CD8-positive, alpha-beta memory T cell (primary cell): ENCODE data around the gene SPC24. TPM values are rescaled to one million over a fixed set of nuclear protein-coding genes. Genes with fewer than 3 reads are reported as not detected.
"Not testable (repeated sequence)": the region's sequence is repeated elsewhere in the genome, so short reads cannot be mapped to it uniquely, and the experiment has no call there.

Source experiments
- CTCF ChIA-PET: fragments of 350-600 bp; sonication (Branson Sonifier 250); formaldehyde crosslinking; loops from one replicate; lab custom pipeline; 2021; ENCODE audit warnings: antibody characterized with exemption; lab: Charles Lee
- POLR2A ChIA-PET: fragments of 350-600 bp; sonication (Branson Sonifier 250); formaldehyde crosslinking; loops from one replicate; lab custom pipeline; 2021; ENCODE audit warnings: antibody characterized with exemption; lab: Charles Lee
- DNase-seq, 5 donors: peaks; one replicate each; pipeline versions ENCODE4 v3.0.0 to v3.0.0-alpha.2; 2020 to 2022; ENCODE audit warnings: mixed read lengths in 1 of 5
- H3K27ac ChIP-seq: one replicate; pipeline ENCODE4 v1.7.0; 2013; ENCODE audit warnings: low read depth, mild to moderate bottlenecking, low read length, moderate library complexity
- H3K27me3 ChIP-seq: 2 replicates; pipeline ENCODE4 v1.7.0; 2013; ENCODE audit warnings: low read length, mild to moderate bottlenecking; ENCODE audit not compliant: insufficient read depth, poor library complexity, severe bottlenecking
- H3K36me3 ChIP-seq: 2 replicates; pipeline ENCODE4 v1.7.0; 2013; ENCODE audit warnings: mild to moderate bottlenecking, low read length, moderate library complexity; ENCODE audit not compliant: insufficient read depth
- H3K4me1 ChIP-seq: 2 replicates; pipeline ENCODE4 v1.7.0; 2013; ENCODE audit warnings: mild to moderate bottlenecking, low read length, moderate library complexity; ENCODE audit not compliant: insufficient read depth
- H3K4me3 ChIP-seq: 2 replicates; pipeline ENCODE4 v1.7.0; 2013; ENCODE audit warnings: mild to moderate bottlenecking, low read length
- H3K9me3 ChIP-seq: 2 replicates; pipeline ENCODE4 v1.7.0; 2013; ENCODE audit warnings: mild to moderate bottlenecking, low read length
- H3K27ac Mint-ChIP-seq, 8 donors: one replicate each; pipeline ENCODE4 v1.8.0; 2020 to 2021; ENCODE audit warnings: mixed read lengths in 8 of 8, mild to moderate bottlenecking in 6 of 8, inconsistent platforms in 3 of 8, moderate library complexity in 3 of 8
- H3K27me3 Mint-ChIP-seq, 2 donors: one replicate each; pipeline ENCODE4 v1.8.0; 2020 to 2021; ENCODE audit warnings: mixed read lengths in 2 of 2, mild to moderate bottlenecking in 1 of 2, moderate library complexity in 1 of 2
- H3K36me3 Mint-ChIP-seq, 3 donors: one replicate each; pipeline ENCODE4 v1.8.0; 2020 to 2021; ENCODE audit warnings: mixed read lengths in 3 of 3, inconsistent platforms in 1 of 3, mild to moderate bottlenecking in 1 of 3
- H3K4me1 Mint-ChIP-seq, 3 donors: one replicate each; pipeline ENCODE4 v1.8.0; 2020 to 2021; ENCODE audit warnings: mixed read lengths in 3 of 3, inconsistent platforms in 1 of 3, mild to moderate bottlenecking in 1 of 3
- H3K4me3 Mint-ChIP-seq, 7 donors: one replicate each; pipeline ENCODE4 v1.8.0; 2020 to 2021; ENCODE audit warnings: mixed read lengths in 7 of 7, mild to moderate bottlenecking in 6 of 7, moderate library complexity in 4 of 7, inconsistent platforms in 2 of 7
- H3K9me3 Mint-ChIP-seq, 5 donors: one replicate each; pipeline ENCODE4 v1.8.0; 2020 to 2022; ENCODE audit warnings: mixed read lengths in 5 of 5, mild to moderate bottlenecking in 3 of 5, moderate library complexity in 2 of 5, inconsistent platforms in 1 of 5
- polyA plus RNA-seq: library from polyadenylated mRNA; unstranded; fragments of 300-500 nt; fragmentation: Illumina TruSeq; gene quantifications from one replicate; pipeline ENCODE4 v1.2.3, GENCODE V29; 2021
- total RNA-seq, 2 experiments: library from RNA; stranded (reverse); gene quantifications; one replicate each; pipeline ENCODE4 v1.2.3, GENCODE V29; 2021

Gene SPC24
- total and polyA plus RNA-seq, 3 experiments from 2014 or later = 35.3 to 37.2 TPM; not detected in 1

GRCh38 chr19:11125994-11126685 lies 29.4 kb downstream of the SPC24 start:
- POLR2A ChIA-PET = interaction anchor here (0.6 to 0.8 kb wide), 5 partner anchors 30 to 163 kb away, joined by 3 read pairs; no protein-coding TSS in a partner anchor
- Mint-ChIP-seq H3K27me3 (no peaks in the 10 kb centered on the region), H3K27ac (peak overlapping the region in 5 of 8 donors; percentile 31 to 54 (median 47)), H3K36me3 (peaks cover 3 to 39% (median 11%) of the 10 kb centered on the region in 3 donors), H3K4me3 (no peak overlapping the region), H3K9me3 (no peaks in the 10 kb centered on the region), H3K4me1 (peaks cover 0 to 4% (median 1%) of the 10 kb centered on the region in 3 donors)
- peak; percentile 53 to 84 (median 64) for DNase-seq
- Histone ChIP-seq H3K27ac (no peak overlapping the region), H3K4me1 (peaks cover 3% of the 10 kb centered on the region), H3K36me3 (peaks cover 23% of the 10 kb centered on the region), H3K9me3 (no peaks in the 10 kb centered on the region), H3K4me3 (no peak overlapping the region), H3K27me3 (no peaks in the 10 kb centered on the region)
- CTCF ChIA-PET = interaction anchor here (0.6 to 4.2 kb wide), 24 partner anchors 10 to 357 kb away, joined by 3 to 55 read pairs (median 4); partner anchors contain the start of genes LDLR and SPC24

DNA sequence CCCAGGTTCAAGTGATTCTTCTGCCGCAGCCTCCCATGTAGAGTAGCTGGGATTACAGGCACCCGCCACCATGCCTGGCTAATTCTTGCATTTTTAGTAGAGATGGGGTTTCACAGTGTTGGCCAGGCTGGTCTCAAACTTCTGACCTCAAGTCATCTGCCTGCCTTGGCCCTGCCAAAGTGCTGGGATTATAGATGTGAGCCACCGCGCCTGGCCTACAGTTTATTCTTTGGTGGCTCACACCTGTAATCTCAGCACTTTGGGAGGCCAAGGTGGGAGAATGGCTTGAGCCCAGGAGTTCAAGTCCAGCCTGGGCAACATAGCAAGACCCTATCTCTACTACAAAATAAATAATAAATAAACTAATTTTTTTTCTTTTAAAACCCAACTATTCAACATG lies 31.4 kb downstream of the SPC24 start:
- H3K4me3 ChIP-seq, H3K27me3 ChIP-seq, H3K27ac Mint-ChIP-seq, H3K9me3 Mint-ChIP-seq, H3K4me3 Mint-ChIP-seq, H3K27me3 Mint-ChIP-seq, H3K9me3 ChIP-seq, H3K4me1 Mint-ChIP-seq, DNase-seq, H3K4me1 ChIP-seq, POLR2A ChIA-PET, H3K27ac ChIP-seq: not testable (repeated sequence)
- H3K36me3 Mint-ChIP-seq = peaks cover 3 to 40% (median 17%) of the 10 kb centered on the region in 3 donors
- CTCF ChIA-PET = interaction anchor here (1.2 to 4.2 kb wide), 3 partner anchors 8 to 90 kb away, joined by 5 to 55 read pairs (median 15); no protein-coding TSS in a partner anchor
- H3K36me3 ChIP-seq = peaks cover 33% of the 10 kb centered on the region

DNA sequence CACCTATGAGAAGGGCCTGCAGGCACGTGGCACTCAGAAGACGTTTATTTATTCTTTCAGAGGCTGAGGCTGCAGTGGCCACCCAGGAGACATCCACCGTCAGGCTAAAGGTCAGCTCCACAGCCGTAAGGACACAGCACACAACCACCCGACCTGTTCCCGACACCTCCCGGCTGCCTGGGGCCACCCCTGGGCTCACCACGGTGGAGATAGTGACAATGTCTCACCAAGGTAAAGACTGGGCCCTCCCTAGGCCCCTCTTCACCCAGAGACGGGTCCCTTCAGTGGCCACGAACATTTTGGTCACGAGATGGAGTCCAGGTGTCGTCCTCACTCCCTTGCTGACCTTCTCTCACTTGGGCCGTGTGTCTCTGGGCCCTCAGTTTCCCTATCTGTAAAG lies 32.5 kb downstream of the SPC24 start:
- peaks cover 3 to 46% (median 18%) of the 10 kb centered on the region in 3 donors for H3K36me3 Mint-ChIP-seq
- Histone ChIP-seq H3K4me3 (no peak overlapping the region), H3K27me3 (no peaks in the 10 kb centered on the region), H3K4me1 (peaks cover 3% of the 10 kb centered on the region), H3K36me3 (peaks cover 30% of the 10 kb centered on the region), H3K9me3 (no peaks in the 10 kb centered on the region), H3K27ac (no peak overlapping the region)
- H3K4me1 Mint-ChIP-seq = peaks cover 0 to 4% (median 1%) of the 10 kb centered on the region in 3 donors
- no peaks in the 10 kb centered on the region for H3K9me3 Mint-ChIP-seq
- ChIA-PET CTCF (interaction anchor here (0.8 kb wide), 1 partner anchor 87 kb away, joined by 4 read pairs; no protein-coding TSS in a partner anchor), POLR2A (no interaction called here)
- H3K27me3 Mint-ChIP-seq = no peaks in the 10 kb centered on the region
- no peak for DNase-seq
- peak overlapping the region in 1 of 8 donors; percentile 33 for H3K27ac Mint-ChIP-seq
- peak overlapping the region in 1 of 7 donors; percentile 48 for H3K4me3 Mint-ChIP-seq

DNA sequence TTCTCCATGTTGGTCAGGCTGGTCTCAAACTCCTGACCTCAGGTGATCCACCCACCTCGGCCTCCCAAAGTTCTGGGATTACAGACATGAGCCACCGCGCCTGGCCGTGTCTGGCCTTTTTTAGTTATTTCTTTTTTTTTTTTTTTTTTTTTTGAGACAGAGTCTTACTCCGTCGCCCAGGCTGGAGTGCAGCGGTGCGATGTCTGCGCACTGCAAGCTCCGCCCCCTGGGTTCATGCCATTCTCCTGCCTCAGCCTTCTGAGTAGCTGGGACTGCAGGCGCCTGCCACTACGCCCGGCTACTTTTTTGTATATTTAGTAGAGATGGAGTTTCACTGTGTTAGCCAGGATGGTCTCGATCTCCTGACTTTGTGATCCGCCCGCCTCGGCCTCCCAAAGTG lies 33.6 kb downstream of the SPC24 start:
- CTCF ChIA-PET = interaction anchor here (0.6 to 1.8 kb wide), 2 partner anchors 86 to 136 kb away, joined by 3 read pairs; no protein-coding TSS in a partner anchor
- DNase-seq, POLR2A ChIA-PET, H3K27me3 Mint-ChIP-seq, H3K9me3 Mint-ChIP-seq, H3K27ac ChIP-seq, H3K27ac Mint-ChIP-seq, H3K4me1 ChIP-seq, H3K9me3 ChIP-seq, H3K4me1 Mint-ChIP-seq, H3K4me3 ChIP-seq, H3K4me3 Mint-ChIP-seq, H3K27me3 ChIP-seq: not testable (repeated sequence)
- H3K36me3 ChIP-seq = peaks cover 24% of the 10 kb centered on the region
- peaks cover 3 to 45% (median 18%) of the 10 kb centered on the region in 3 donors for H3K36me3 Mint-ChIP-seq

GRCh38 chr19:11116507-11116906 lies 39.1 kb downstream of the SPC24 start:
- Mint-ChIP-seq H3K4me3 (no peak overlapping the region), H3K9me3 (no peaks in the 10 kb centered on the region), H3K27ac (peak overlapping the region in 1 of 8 donors; percentile 69), H3K4me1 (no peaks in the 10 kb centered on the region), H3K27me3 (no peaks in the 10 kb centered on the region), H3K36me3 (peaks cover 9 to 70% (median 22%) of the 10 kb centered on the region in 3 donors)
- ChIA-PET POLR2A (no interaction called here), CTCF (interaction anchor here (1.2 to 1.3 kb wide), 2 partner anchors 8 to 10 kb away, joined by 4 to 5 read pairs; no protein-coding TSS in a partner anchor)
- DNase-seq = no peak
- Histone ChIP-seq H3K4me1 (no peaks in the 10 kb centered on the region), H3K27me3 (no peaks in the 10 kb centered on the region), H3K36me3 (peaks cover 14% of the 10 kb centered on the region), H3K4me3 (no peak overlapping the region), H3K9me3 (no peaks in the 10 kb centered on the region), H3K27ac (no peak overlapping the region)

DNA sequence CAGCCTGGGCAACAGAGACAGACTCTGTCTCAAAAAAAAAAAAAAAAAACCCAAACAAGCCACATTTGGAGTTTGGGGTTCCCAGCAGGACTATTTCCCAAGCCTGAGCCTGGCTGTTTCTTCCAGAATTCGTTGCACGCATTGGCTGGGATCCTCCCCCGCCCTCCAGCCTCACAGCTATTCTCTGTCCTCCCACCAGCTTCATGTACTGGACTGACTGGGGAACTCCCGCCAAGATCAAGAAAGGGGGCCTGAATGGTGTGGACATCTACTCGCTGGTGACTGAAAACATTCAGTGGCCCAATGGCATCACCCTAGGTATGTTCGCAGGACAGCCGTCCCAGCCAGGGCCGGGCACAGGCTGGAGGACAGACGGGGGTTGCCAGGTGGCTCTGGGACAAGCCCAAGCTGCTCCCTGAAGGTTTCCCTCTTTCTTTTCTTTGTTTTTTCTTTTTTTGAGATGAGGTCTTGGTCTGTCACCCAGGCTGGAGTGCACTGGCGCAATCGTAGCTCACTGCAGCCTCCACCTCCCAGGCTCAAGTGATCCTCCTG lies 39.6 kb downstream of the SPC24 start:
- no peak for DNase-seq
- Mint-ChIP-seq H3K36me3 (peaks cover 9 to 73% (median 20%) of the 10 kb centered on the region in 3 donors), H3K4me1 (no peaks in the 10 kb centered on the region), H3K4me3 (no peak overlapping the region), H3K27me3 (no peaks in the 10 kb centered on the region), H3K9me3 (no peaks in the 10 kb centered on the region), H3K27ac (peak overlapping the region in 2 of 8 donors; percentile 58 to 69)
- no peak overlapping the region for H3K4me3 ChIP-seq
- ChIA-PET CTCF (interaction anchor here (1.2 to 1.3 kb wide), 2 partner anchors 9 to 10 kb away, joined by 4 to 5 read pairs; no protein-coding TSS in a partner anchor), POLR2A (no interaction called here)
- H3K27ac ChIP-seq = no peak overlapping the region
- H3K4me1 ChIP-seq = no peaks in the 10 kb centered on the region
- no peaks in the 10 kb centered on the region for H3K27me3 ChIP-seq
- no peaks in the 10 kb centered on the region for H3K9me3 ChIP-seq
- peaks cover 14% of the 10 kb centered on the region for H3K36me3 ChIP-seq

- H3K27ac Mint-ChIP-seq = peak overlapping the region in 2 of 8 donors; percentile 52 to 81
Observed at GRCh38 chr19:11115042-11115441, 40.5 kb downstream of the SPC24 start.

More at GRCh38 chr19:11115042-11115441, 40.5 kb downstream of the SPC24 start:
- no peak overlapping the region for H3K4me3 Mint-ChIP-seq
- no peaks in the 10 kb centered on the region for H3K4me1 Mint-ChIP-seq
- Histone ChIP-seq H3K4me1 (no peaks in the 10 kb centered on the region), H3K27me3 (no peaks in the 10 kb centered on the region), H3K9me3 (no peaks in the 10 kb centered on the region), H3K4me3 (no peak overlapping the region), H3K36me3 (peaks cover 8% of the 10 kb centered on the region), H3K27ac (no peak overlapping the region)
- no peaks in the 10 kb centered on the region for H3K9me3 Mint-ChIP-seq
- POLR2A ChIA-PET = no interaction called here
- H3K27me3 Mint-ChIP-seq = no peaks in the 10 kb centered on the region
- H3K36me3 Mint-ChIP-seq = peaks cover 6 to 71% (median 16%) of the 10 kb centered on the region in 3 donors
- CTCF ChIA-PET = interaction anchor here (1.3 kb wide), 1 partner anchor 11 kb away, joined by 4 read pairs; no protein-coding TSS in a partner anchor
- DNase-seq = no peak
